GM06990 (cell line): ENCODE data around the gene FCER2.
A peak's percentile ranks its signal among the peaks of the same experiment; 100 is the strongest.

Experiments
- DNase-seq: peaks from one replicate; pipeline ENCODE4 v3.0.0-alpha.2; 2011; ENCODE audit not compliant: insufficient read length; ENCODE audit errors: extremely low read depth
- H3K27me3 ChIP-seq: replicated peaks from 2 replicates; pipeline ENCODE4 v1.6.0; 2011; ENCODE audit warnings: low read length; ENCODE audit not compliant: control insufficient read depth, insufficient read depth
- H3K36me3 ChIP-seq: 2 replicates; pipeline ENCODE4 v1.5.1; 2011; ENCODE audit warnings: low read length; ENCODE audit not compliant: control insufficient read depth, insufficient read depth
- H3K4me3 ChIP-seq: replicated peaks from 2 replicates; pipeline ENCODE4 v1.5.1; 2011; ENCODE audit warnings: low read depth, mild to moderate bottlenecking, control low read depth, low read length
- TF ChIP-seq, protein P1 (sequence below): IDR thresholded peaks from 2 replicates; pipeline ENCODE4 v1.5.1; 2011; ENCODE audit warnings: low read length, control low read depth, mild to moderate bottlenecking, inconsistent platforms; ENCODE audit not compliant: insufficient read depth, poor library complexity, severe bottlenecking

Gene FCER2

GRCh38 chr19:7680606-7681339 is 21.2 kb downstream of the FCER2 start, which contains the start of gene TRAPPC5:
Gene TRAPPC5, plus strand, starts transcription at chr19:7680833. Its CDS starts 1,421 bp downstream, at chr19:7682254.
- Histone ChIP-seq H3K36me3 (peaks cover 8% of the 10 kb centered on the region), H3K4me3 (peak within 1 kb of the TSS; percentile 94), H3K27me3 (no peaks in the 10 kb centered on the region)
- DNase-seq: peak; percentile 87
- TF ChIP-seq, protein P1, sequence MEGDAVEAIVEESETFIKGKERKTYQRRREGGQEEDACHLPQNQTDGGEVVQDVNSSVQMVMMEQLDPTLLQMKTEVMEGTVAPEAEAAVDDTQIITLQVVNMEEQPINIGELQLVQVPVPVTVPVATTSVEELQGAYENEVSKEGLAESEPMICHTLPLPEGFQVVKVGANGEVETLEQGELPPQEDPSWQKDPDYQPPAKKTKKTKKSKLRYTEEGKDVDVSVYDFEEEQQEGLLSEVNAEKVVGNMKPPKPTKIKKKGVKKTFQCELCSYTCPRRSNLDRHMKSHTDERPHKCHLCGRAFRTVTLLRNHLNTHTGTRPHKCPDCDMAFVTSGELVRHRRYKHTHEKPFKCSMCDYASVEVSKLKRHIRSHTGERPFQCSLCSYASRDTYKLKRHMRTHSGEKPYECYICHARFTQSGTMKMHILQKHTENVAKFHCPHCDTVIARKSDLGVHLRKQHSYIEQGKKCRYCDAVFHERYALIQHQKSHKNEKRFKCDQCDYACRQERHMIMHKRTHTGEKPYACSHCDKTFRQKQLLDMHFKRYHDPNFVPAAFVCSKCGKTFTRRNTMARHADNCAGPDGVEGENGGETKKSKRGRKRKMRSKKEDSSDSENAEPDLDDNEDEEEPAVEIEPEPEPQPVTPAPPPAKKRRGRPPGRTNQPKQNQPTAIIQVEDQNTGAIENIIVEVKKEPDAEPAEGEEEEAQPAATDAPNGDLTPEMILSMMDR: peak; percentile 33

DNA sequence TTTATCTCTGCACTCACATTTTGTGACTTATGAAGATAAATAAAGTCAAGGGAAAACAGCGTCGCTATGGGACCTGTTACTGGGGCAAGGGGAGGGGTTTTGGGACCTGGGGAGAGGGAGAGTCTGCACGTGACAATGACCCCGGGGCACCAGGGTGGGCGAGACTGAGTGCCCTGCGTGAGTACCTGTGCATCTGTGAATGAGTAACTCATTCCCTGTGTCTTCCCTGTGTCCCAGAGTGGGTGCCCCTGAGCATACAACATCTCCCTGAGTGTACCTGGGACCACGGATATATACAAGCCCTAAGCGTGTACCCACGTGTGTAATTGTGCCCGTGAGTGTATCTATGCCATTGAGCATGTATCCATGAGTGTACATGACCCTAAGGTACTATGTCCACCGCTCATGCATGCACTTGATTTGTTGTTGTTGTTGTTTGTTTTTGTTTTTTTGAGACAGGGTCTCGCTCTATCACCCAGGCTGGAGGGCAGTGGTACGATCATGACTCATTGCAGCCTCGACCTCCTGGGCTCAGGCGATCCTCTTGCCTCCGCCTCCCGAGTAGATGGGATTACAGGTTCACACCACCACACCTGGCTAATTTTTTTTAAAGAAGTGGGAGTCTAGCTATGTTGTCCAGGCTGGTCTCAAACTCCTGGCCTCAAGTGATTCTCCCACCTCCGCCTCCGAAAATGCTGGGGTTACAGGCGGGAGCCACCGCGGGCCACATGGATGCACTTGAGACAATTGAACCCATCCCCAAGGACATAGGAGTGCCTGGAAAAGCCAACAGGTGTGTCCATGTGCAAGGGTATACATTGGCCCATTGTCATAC is 21.9 kb downstream of the FCER2 start:
- no peaks in the 10 kb centered on the region for H3K27me3 ChIP-seq
- DNase-seq: no peak
- peaks cover 8% of the 10 kb centered on the region for H3K36me3 ChIP-seq
- H3K4me3 ChIP-seq: peak overlapping the region; percentile 94
- TF ChIP-seq, protein P1: no peak

- peak; percentile 60 for DNase-seq
- Histone ChIP-seq H3K36me3 (peaks cover 8% of the 10 kb centered on the region), H3K4me3 (no peak overlapping the region), H3K27me3 (no peaks in the 10 kb centered on the region)
- TF ChIP-seq, protein P1: peak; percentile 72
These were observed 22.8 kb downstream of the FCER2 start for GRCh38 chr19:7678971-7679751.

DNA sequence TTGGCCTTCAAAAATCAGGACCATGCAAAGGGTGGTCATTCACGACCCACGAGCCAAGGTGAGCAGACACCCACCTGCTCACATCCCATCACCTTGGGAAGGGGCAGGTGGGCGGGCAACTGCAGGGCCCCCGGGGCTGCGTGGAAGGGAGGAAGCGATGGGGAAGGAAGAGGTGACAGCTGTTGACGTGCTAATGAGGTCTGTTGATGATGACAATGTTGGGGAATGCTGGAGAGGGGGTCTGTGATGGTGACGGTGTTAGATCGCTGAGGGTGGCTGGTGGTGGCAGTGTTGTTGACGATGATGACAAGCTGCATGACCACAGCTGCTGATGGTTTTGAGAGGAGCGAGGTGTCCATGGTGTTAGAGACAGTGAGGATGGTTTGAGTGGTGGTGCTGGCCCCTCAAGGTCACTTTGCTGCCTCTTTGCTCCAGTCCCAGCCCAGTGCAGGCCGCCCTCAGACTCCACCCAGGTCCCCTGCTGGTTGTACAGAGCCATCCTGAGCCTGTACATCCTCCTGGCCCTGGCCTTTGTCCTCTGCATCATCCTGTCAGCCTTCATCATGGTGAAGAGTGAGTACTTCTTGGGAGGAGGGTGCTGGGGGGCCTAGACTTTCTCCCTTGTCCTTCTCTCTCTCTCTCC is 24.1 kb downstream of the FCER2 start:
- Histone ChIP-seq H3K36me3 (peaks cover 5% of the 10 kb centered on the region), H3K4me3 (no peak overlapping the region), H3K27me3 (no peaks in the 10 kb centered on the region)
- DNase-seq: no peak
- TF ChIP-seq, protein P1: no peak

- TF ChIP-seq, protein P1: no peak
- Histone ChIP-seq H3K36me3 (no peaks in the 10 kb centered on the region; the same call in 1 of the 2 replicates), H3K4me3 (no peak within 1 kb of the TSS), H3K27me3 (no peaks in the 10 kb centered on the region)
- no peak for DNase-seq
These were observed 25.1 kb downstream of the FCER2 start, which contains the start of gene MCEMP1 for GRCh38 chr19:7676854-7677253. Gene MCEMP1, plus strand, starts transcription at chr19:7677090. Its CDS starts 31 bp downstream, at chr19:7677121.
